Measurements from ENCODE around the gene GRAMD4.

DNA sequence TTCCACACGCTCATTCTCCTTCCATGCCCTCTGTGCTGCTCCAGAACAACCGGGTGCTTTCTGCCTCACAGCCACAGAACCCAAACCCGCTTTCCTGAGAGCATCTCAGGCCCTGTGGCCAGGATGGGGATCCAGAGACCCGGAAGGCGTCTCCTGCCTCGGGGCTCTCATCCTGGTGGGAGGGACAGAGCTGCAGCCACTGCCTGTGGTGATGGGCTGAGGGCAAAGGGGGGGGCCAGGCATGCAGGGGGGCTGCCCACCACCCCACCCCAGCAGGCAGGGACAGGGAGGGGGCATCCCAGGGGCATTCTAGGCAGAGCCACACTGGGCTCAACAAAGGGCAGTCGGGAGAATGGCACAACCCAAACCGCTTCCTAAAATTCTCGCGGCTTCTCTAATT is 76.4 kb downstream of the GRAMD4 start:
- TF ChIP-seq, protein P1, sequence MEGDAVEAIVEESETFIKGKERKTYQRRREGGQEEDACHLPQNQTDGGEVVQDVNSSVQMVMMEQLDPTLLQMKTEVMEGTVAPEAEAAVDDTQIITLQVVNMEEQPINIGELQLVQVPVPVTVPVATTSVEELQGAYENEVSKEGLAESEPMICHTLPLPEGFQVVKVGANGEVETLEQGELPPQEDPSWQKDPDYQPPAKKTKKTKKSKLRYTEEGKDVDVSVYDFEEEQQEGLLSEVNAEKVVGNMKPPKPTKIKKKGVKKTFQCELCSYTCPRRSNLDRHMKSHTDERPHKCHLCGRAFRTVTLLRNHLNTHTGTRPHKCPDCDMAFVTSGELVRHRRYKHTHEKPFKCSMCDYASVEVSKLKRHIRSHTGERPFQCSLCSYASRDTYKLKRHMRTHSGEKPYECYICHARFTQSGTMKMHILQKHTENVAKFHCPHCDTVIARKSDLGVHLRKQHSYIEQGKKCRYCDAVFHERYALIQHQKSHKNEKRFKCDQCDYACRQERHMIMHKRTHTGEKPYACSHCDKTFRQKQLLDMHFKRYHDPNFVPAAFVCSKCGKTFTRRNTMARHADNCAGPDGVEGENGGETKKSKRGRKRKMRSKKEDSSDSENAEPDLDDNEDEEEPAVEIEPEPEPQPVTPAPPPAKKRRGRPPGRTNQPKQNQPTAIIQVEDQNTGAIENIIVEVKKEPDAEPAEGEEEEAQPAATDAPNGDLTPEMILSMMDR (IDR thresholded peaks at IDR 0.05; ENCODE audit: poor library complexity): no peak
- no peak for TF ChIP-seq EZH2 (IDR thresholded peaks at IDR 0.05; ENCODE audit: borderline replicate concordance)
